ELF-1 (cell line): ENCODE measurements around the gene TMEM126A.
"Not testable (repeated sequence)": the region's sequence is repeated elsewhere in the genome, so short reads cannot be mapped to it uniquely, and the experiment has no call there.

Source experiments
- DNase-seq: peaks from one replicate; pipeline ENCODE4 v3.0.0-alpha.2; 2016; ENCODE audit warnings: low read depth, low spot score

Gene TMEM126A

DNA sequence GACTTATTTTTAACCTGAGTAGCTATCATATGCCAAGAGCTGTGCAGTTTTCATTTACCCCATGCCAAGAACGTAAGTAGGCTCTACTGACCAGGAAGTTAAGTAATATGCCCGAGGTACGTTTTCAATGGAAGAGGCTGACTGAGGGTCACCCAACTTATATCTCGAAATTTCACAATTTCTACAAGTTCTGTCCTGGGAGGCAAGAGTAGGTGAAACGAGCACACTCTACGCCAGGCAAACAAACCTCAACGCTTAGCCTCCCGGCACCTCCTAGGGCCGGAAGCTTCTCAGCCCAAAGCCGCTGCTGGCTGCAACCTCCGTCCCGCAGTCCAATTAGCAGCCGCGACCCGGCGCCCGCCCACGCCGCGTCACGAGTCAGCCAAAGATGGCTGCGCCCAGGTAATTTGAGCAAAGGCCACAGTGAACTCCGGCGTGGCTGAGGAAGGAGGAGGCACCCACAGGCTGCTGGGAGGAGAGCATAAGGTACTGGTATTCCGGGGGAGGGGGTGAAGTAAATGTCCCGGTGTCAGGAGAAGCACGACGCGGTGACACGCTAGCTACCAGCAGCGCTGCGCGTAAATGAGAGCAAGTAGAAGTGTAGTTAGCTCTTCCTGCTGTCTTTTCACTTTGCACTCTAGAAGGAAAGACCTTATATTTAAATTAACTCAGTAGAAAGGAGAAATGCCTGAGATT is at the start of gene TMEM126A:
Gene TMEM126A, plus strand, starts transcription at position 364 of the 696 bp plus-strand sequence. CDS start 2,289 bp downstream, outside the sequence.
- DNase-seq, result peak; percentile 95

DNA sequence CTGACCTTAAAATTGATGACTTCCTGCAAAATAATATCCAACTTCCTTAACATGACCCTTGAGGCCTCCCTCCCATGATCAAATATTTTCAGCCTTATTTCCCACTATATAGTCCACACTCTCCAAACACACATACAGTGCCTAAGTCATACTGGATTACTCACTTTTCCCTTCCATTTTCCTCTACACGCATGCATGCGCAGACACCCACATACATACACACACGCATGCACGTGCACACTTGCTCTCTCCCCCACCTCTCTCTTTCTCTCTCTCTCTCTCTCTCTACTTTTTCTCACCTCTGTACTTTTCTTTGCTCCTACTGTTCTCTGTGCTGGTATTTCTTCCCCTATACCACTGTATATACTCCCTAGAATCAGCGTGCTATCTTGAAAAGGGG is 48.7 kb upstream of the TMEM126A start:
- DNase-seq, result no peak

DNA sequence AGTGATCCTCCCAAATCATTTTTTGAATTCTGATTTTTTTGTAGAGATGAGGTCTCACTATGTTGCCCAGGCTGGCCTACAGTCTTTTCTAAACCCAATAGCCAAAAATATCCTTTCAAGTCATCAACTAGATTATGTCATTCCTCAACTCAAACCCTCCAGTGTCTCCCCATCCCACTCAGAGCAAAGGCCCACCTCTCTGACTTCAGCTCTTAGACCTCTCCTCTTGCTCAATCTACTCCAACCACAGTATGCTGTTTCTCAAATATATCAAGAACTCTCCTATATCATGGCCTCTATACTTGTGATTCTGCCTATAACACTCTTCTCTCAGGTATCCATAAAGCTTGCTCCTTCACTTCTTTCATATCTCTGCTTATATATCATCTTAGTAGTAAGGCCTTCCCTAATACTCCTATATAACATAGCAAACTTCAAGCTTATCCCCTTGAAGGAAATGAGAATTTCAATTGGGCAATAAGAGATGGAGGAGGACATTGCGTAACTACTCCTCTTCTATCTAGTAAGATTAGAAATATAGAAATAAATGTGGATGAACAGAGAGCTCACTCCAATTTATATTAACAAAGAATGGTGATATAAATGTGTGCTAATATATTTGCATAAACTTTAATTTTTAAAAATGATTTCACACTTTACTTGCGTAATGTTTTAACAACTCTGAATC is 45.1 kb upstream of the TMEM126A start:
- DNase-seq, result no peak

DNA sequence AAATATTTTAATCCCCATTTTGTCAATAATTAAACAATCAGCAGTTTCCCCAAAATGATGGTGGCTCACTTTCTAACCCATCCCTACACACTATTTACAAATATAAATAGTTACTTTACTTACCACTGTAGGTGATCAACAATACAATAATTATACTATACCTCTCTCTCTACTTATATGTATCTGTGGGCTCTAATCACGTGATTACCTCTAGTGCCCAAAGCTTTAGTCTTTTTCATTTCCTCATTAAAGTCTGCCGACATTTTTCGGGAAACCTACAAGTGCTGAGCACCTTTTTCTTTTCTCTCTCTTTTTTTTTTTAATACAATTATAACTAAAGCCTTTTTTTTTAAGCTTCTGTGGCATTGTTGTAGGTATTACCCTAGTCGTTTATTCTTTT is 44.5 kb upstream of the TMEM126A start:
- DNase-seq, result no peak

DNA sequence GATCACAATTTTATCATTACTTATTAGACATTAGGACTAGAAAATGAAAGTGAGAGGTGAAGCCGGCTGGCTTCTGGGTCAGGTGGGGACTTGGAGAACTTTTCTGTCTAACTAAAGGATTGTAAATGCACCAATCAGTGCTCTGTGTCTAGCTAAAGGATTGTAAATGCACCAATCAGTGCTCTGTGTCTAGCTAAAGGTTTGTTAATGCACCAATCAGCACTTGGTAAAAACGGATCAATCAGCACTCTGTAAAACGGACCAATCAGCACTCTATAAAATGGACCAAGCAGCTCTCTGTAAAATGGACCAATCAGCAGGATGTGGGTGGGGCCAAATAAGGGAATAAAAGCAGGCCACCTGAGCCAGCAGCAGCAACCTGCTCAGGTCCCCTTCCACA is 41.5 kb upstream of the TMEM126A start:
- DNase-seq, result not testable (repeated sequence)

DNA sequence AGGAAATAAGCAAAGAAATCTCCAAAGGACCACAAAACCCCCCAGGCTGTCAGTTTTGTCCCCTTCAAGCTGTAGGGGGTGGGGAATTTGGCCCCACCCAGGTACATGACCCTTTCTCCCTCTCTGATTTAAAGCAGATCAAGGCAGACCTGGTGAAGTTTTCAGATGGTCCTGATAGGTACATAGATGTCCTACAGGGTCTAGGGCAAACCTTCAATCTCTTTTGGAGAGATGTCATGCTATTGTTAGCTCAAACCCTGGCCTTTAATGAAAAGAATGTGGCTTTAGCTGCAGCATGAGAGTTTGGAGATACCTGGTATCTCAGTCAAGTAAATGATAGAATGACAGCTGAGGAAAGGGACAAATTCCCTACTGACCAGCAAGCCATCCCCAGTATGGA is 39.1 kb upstream of the TMEM126A start:
- DNase-seq, result peak; percentile 13

DNA sequence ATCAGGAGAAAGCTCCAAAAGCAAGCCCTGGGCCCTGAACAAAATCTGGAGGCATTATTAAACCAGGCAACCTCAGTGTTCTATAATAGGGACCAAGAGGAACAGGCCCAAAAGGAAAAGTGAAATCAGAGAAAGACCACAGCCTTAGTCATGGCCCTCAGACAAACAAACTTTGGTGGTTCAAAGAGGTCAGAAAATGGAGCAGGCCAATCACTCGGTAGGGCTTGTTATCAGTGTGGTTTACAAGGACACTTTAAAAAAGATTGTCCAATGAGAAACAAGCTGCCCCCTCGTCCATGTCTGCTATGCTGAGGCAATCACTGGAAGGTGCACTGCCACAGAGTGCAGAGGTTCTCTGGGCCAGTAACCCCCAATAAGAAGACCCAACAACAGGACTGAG is 38.5 kb upstream of the TMEM126A start:
- DNase-seq, result not testable (repeated sequence)

DNA sequence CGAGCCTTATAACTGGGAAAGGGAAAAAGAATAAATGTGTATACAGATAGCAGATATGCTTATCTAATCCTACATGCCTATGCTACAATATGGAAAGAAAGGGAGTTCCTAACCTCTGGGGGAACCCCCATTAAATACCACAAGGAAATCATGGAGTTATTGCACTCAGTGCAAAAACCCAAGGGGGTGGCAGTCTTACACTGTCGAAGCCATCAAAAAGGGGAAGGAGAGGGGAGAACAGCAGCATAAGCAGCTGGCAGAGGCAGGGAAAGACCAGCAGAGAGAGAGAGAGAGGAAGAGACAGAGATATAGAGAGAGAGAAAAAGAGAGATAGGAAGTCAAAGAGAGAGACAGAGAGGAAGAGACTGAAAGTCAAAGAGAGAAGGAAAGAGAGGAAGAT is 36.1 kb upstream of the TMEM126A start:
- DNase-seq, result not testable (repeated sequence)

DNA sequence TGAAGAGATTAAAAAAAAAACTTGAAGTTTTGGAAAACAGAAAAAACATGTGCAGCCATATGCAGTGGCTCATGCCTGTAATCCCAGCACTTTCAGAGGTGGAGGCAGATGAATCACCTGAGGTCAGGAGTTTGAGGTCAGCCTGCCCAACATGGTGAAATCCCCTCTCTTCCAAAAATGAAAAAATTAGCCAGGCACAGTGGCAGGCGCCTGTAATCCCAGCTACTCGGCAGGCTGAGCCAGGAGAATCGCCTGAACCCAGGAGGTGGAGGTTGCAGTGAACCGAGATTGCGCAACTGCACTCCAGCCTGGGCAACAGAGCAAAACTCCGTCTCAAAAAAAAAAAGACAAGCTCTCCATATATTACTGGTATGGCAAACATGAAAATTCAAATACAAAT is 28.3 kb upstream of the TMEM126A start:
- no peak for DNase-seq

DNA sequence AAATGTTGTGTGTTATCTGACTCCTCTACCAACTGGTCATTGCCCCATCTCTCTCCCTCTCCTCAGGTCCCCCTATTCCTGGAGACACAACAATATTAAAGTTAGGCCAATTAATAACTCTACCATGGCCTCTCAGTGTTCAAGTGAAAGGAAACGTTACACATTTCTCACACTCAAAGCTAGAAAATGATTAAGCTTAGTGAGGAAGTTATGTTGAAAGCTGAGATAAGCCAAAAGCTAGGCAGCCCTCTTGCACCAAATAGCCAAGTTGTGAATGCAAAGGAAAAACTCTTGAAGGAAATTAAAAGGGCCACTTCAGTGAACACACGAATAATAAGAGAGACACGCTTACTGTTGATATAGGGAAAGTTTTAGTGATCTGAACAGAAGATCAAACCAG is 27.5 kb upstream of the TMEM126A start:
- no peak for DNase-seq

DNA sequence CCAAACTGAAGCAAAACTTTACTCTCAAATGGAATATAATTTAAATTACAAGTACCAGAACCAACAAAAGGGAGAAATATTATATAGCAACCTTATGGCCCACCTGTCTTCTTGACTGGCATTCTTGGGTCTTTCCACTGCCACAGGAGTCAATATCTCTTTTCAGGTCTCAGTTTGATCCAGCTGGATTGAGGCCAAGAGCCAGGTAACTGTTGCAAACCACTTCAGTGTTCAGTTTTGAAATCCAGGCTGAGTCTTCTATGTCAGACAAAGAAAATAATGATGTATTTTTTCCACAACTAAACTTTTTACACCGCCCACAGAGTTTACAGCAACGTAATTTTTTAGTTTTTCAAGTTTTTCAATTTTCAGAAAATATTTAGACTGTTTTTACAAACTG is 21.3 kb upstream of the TMEM126A start:
- DNase-seq, result no peak

DNA sequence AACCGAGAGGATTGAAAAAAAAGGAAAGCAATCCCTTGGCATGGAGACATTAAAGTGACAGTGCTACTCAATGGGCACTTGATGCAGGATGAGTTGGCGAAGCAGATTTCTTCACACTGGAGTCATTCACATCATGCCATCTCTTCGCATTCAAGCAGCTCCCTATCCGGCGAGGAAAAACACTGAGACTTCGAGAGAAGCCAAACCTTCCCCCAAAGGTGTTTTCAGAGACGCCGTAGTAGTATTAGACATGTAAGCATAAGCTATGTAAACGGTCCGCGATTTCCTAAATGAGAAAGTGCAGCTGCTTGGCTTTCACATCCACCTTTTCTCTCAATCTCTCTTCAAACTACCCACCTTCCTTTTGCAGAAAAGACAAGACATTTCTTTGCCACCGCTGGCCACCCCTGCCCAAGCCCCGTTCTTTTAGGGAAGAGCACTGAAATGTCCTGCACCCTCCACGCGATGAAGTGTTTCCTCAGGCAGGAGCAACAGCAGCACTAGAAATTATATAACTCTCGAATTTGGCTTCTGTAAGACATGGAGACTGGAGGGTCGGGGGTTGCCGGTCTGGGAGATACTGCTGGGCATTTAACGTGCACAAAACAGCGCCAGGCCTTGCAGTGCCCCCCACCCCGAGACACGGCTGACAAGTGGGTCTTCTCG is 20.3 kb upstream of the TMEM126A start, which contains the start of gene DLG2:
Gene DLG2, minus strand, starts transcription at position 13 of the 666 bp plus-strand sequence.
- no peak for DNase-seq

DNA sequence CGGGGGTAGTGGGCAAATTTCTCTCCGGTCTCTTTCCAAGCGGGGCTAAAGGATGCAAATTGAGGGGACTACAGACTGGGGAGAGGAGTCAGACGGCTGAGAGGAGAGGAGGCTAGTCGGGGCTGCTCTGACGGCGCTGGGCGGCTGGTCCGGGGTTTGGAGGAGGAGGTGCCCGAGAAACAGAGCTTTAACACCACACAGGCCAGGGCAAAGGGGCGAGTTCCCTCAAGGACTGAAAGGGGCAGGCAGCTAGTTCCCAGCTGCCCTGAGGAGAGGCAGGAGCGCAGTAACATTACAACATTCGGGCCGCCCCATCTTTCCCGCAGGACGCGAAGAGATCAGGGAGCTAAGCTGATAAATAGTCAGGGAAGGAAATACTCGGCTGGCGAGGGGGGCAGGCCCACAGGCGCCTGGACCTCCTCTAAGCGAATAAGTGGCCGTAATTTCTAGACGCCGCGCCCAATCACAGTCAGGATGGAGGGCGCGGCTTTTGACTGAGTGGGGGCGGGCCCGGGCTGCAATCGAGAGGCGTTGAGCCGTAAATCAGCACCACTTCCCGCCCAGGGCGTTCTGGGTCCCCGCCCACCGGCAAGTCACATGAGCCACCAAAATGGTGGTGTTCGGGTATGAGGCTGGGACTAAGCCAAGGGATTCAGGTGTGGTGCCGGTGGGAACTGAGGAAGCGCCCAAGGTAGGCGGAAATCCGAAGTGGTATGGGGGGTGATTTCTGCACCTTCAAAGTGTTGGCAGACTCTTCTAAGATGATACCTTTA is 19.6 kb upstream of the TMEM126A start, which contains the start of gene TMEM126B:
Gene TMEM126B, plus strand, starts transcription at position 596 of the 773 bp plus-strand sequence. Its CDS starts 15 bp downstream, at position 611.
- DNase-seq, result peak; percentile 99

DNA sequence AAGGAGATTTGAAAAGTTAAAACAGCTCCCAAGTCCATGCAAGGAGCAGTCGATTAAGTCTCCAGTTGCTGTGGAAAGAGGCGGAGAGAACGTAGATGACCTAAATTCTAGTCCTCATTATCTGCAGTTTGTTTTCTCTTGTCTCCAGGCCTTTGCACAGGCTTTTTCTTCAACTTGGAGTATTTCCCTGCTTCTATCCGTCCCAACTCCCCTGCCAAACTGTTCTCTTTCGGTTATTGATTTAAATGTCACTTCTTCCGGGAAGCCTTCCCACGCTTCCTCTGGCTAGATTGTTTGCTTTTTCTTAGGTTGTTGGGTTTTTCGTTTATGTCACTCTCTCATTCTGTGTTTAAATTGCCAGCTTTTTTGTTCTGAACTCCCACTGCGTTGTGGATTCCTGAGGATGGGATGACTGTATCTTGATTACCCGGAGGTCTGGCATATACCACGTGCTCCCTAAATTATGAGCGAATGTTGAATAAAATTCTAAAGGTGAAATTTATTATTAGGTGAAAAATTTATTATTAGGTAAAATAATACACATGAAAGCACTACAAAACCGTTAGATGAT is 18.9 kb upstream of the TMEM126A start:
- DNase-seq, result no peak

DNA sequence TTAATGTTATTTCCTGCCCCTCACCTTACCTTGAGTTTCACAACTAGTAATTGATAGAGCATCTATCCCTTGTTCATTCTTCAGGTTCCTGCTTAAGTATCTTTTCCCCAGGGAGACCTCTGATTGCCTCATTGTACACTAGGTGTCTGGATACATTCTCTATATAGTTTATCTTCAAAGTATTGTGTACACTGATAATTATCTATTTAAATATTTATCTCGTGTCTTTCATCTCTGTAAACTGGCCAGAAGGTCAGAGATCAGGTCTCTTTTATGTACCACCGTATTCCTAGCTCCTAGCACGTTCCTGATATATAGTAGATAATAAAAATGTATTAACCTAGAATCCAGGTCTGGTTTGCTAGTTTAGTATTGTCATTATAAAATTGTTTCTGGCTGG is 13.0 kb upstream of the TMEM126A start:
- no peak for DNase-seq

DNA sequence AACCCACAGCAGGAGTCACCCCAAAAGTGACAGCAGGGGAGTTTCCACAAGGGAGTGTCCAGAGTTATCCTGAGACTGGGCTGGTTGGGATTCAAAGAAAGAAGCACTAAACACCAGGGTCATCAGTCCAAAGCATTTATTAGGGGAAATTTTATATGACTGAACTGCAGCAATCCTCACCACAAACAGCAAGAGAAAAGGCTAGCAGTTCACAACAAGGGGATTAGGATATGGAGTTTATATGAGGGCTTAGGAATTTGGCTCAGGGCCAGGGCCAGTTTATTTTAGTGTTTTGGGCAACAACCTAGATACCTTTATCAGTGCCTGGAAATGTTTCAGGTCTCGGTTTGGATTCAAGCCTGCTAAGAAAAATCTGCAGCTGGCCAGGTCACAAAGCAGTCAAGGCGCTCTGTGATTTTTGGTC is 4.6 kb upstream of the TMEM126A start:
- peak; percentile 45 for DNase-seq

DNA sequence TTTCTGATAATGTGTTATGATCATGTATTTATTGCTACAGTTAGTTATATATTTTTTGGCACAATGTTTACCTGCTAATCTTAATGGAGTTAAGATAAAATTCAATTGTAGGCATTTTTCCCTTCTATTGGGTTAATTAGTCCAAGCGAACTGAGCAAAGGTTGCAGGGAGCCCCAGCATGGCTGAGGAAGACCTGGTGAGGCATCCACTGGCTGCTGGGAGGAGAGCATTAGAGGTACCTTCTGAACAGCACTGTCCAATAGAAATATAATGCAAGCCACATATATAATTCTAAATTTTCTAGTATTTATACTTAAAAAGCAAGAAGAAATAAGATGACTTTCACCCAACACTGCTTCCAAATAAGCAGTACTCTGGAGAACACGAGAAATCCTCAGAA is 689 bp upstream of the TMEM126A start:
- DNase-seq, result no peak

DNA sequence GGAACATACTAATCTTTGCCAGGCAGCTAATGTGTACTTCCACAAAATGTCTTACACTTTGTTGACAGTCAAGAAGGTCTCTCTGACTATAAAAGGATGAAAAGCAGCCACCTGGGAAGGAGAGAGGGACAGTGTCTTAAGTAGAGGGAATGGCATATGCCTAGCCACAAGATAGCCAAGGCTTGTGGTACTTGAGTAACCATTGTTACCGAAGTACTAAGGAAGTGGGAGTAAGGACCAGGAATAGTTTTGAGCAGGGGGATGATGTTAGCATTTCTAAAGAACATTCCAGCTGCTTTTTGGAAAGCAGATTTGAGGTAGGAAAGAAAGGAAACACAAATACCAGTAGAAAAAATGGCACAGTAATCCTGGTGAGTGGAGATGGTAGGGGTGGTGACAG is 3.4 kb downstream of the TMEM126A start:
- DNase-seq, result no peak

DNA sequence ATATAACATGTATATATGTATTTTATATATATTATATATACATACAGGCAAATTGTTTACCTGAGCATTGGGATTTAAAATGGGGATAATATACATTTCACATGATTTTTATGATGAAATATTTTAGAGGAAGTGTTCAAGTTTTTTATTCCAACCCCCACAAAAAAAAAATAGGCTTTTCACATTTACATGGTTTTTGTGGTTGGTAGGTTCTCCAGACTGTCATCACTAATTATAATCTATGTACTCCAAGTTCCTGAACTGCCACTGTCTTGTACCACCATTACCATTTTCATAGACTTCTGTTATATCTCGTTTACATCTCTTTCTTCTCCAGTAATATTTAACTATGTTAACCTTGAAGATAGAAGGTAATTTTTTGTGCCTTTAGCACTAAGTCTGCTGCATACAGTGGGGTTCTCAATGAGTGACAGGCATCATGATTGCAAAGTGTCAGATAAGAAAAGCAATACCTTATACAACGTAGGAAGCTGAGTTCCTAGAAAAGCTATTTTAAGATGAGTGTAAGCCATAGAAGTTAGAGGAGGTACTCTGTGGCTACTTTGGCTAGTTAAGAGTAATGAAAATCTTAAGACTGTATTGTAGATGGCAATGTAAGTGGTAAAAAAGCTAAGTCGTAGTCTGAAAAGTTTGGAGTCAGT is 5.2 kb downstream of the TMEM126A start:
- DNase-seq, result no peak

DNA sequence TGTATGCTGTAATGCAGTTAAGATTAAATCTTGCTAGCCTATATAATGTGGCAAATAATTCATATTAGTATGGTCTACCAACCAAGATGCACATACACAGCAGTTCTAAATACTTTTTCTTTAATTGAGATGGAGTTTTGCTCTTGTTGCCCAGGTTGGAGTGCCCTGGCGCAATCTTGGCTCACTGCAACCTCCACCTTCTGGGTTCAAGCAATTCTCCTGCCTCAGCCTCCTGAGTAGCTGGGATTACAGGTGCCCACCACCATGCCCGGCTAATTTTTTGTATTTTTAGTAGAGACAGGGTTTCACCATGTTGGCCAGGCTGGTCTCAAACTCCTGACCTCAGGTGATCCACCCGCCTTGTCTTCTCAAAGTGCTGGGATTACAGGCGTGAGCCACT is 6.6 kb downstream of the TMEM126A start:
- DNase-seq, result not testable (repeated sequence)

DNA sequence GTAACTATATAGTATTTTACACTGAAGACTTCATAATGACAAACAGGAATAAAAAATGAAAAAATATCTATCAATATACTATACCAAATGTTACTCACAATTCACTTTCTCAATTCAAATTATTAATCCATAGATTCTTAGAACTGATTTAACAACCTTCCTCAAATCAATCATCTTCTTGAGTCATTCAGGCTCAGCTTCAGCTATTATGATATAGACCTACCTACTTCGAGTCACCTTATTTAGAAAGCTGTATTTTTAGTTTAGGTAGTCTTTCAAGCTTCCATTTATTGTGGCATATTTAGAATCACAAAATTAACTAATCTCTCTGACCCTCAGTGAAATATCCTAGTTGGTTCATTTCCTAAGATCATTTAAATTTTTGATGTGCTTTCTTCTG is 9.0 kb downstream of the TMEM126A start:
- no peak for DNase-seq
